ENCODE results near the gene GPC6.

- no peak for TF ChIP-seq POLR2A (IDR thresholded peaks at IDR 0.05)
- TF ChIP-seq CTCF (IDR thresholded peaks at IDR 0.05): no peak
Observed at GRCh38 chr13:93231867-93232266, 5.3 kb downstream of the GPC6 start.

Data from vagina (tissue), 2 donors.